ENCODE results near the gene ARID1B. TPM values are rescaled to one million over a fixed set of nuclear protein-coding genes. Genes with fewer than 3 reads are reported as not detected.

The ARID1B gene
- total and polyA plus RNA-seq, 2 of the 4 experiments (the other 2 are of a cell fraction): 14.5 to 20.1 TPM

GRCh38 chr6:157021344-157021992 is 244.3 kb downstream of the ARID1B start (continued):
- TF ChIP-seq USF2 (IDR thresholded peaks at IDR 0.05; ENCODE audit: low read depth, low read length): 0 out of 2 replicates have a peak, but pooled peaks have one; percentile 4

GRCh38 chr6:157021993-157022740 is 245.0 kb downstream of the ARID1B start:
- Histone ChIP-seq H3K4ac (ENCODE audit: low read depth, low read length) (peak overlapping the region; percentile 91), H3K9ac (ENCODE audit: low read depth, low read length) (peak overlapping the region; percentile 95), H3K79me1 (ENCODE audit: low read depth in 1 of 2, low read length in 2 of 2) (peaks cover 27 to 63% of the 10 kb centered on the region in 2 experiments), H2AK9ac (replicated peaks; ENCODE audit: low read depth, low read length, poor library complexity) (peak overlapping the region; percentile 99), H3K4me3 (ENCODE audit: insufficient read depth, low read depth, low read length) (peak overlapping the region; percentile 64), H4K20me1 (ENCODE audit: insufficient read depth, low read length) (peaks cover 16% of the 10 kb centered on the region; the same call in 1 of the 2 replicates), H3K4me1 (ENCODE audit: control insufficient read depth, insufficient read depth, low read length) (peaks cover 12% of the 10 kb centered on the region), H3K4me2 (ENCODE audit: low read depth, low read length) (peak overlapping the region; percentile 96), H4K5ac (ENCODE audit: low read depth, low read length) (peak overlapping the region; percentile 85), H3K27me3 (ENCODE audit: control insufficient read depth, insufficient read depth, low read length) (no peaks in the 10 kb centered on the region), H3K18ac (ENCODE audit: low read depth, low read length) (peak overlapping the region; percentile 86), H3K23ac (ENCODE audit: low read depth, low read length) (peak overlapping the region; percentile 89; the same call in 1 of the 2 replicates), H3K9me1 (ENCODE audit: insufficient read depth, low read length) (peaks cover 11% of the 10 kb centered on the region), H3K36me3 (ENCODE audit: control insufficient read depth, insufficient read depth, low read length) (no peaks in the 10 kb centered on the region), H2AFZ (replicated peaks; ENCODE audit: low read length, poor library complexity) (peak overlapping the region; percentile 94), H3K9me3 (ENCODE audit: control insufficient read depth, insufficient read depth, low read length) (peaks cover 6% of the 10 kb centered on the region), H3K14ac (replicated peaks; ENCODE audit: low read depth, low read length) (peak overlapping the region; percentile 93), H2BK20ac (ENCODE audit: low read depth, low read length) (no peak overlapping the region), H2BK5ac (ENCODE audit: low read depth, low read length, poor library complexity, severe bottlenecking) (peak overlapping the region; percentile 91), H4K8ac (ENCODE audit: low read depth in 2 of 2, low read length in 2 of 2) (peak overlapping the region; percentile 61 to 94), H4K91ac (ENCODE audit: insufficient read depth, low read depth, low read length) (peak overlapping the region; percentile 88), H2BK120ac (ENCODE audit: low read depth, low read length) (peak overlapping the region; percentile 73), H2BK15ac (ENCODE audit: low read depth, low read length) (no peak overlapping the region), H3K27ac (ENCODE audit: insufficient read depth, low read length) (peak overlapping the region; percentile 98), H2AK5ac (ENCODE audit: low read depth, low read length) (peak overlapping the region; percentile 57), H3K56ac (ENCODE audit: extremely low read depth, insufficient read depth, low read length) (peak overlapping the region; percentile 80; the same call in 1 of the 2 replicates)
- POLR2A ChIA-PET (ENCODE audit: unreplicated experiment): interaction anchor here (0.6 kb wide), 1 partner anchor 242 kb away, joined by 4 read pairs; no protein-coding TSS in a partner anchor
- WGBS, 2 experiments (ENCODE audit: extremely low coverage in 2 of 2, insufficient read length in 1 of 2): 0% methylated on average over 4 of the region's 33 CpGs; no CpG with 5 or more reads in 1 of the 2 experiments
- intact Hi-C loops (cut with micrococcal nuclease) (loop anchor here (1.0 to 10.0 kb wide), 5 partner anchors 70 to 1697 kb away; no protein-coding TSS in a partner anchor), in situ Hi-C loops (cut with MboI; ENCODE audit: low sequenced_read_pairs) (no loop called here), dilution Hi-C loops (cut with HindIII; ENCODE audit: low sequenced_read_pairs, unreplicated experiment) (no loop called here)
- ATAC-seq (ENCODE audit: low read depth) (peak; percentile 86), DNase-seq (peak; percentile 90)
- CTCF ChIA-PET: interaction anchor here (1.1 kb wide), 1 partner anchor 23 kb away, joined by 4 read pairs; no protein-coding TSS in a partner anchor
- BruUV-seq (replicated peaks): no TSS peak
- no peak for TF ChIP-seq NFE2L2 (IDR thresholded peaks at IDR 0.05; ENCODE audit: low read depth, low read length)
- TF ChIP-seq CTCF (conservative IDR thresholded peaks at IDR 0.05; ENCODE audit: low read depth, low read length): no peak
- no peak for TF ChIP-seq FOS (IDR thresholded peaks at IDR 0.05; ENCODE audit: low read depth, low read length)
- TF ChIP-seq CEBPB (IDR thresholded peaks at IDR 0.05; ENCODE audit: low read depth, low read length): peak; percentile 57
- TF ChIP-seq BHLHE40 (IDR thresholded peaks at IDR 0.05; ENCODE audit: low read depth, low read length): no peak
- peak; percentile 53; the same call in 1 of the 2 replicates for TF ChIP-seq MAZ (IDR thresholded peaks at IDR 0.05; ENCODE audit: borderline replicate concordance, low read depth, low read length)
- TF ChIP-seq RCOR1 (IDR thresholded peaks at IDR 0.05; ENCODE audit: insufficient replicate concordance, low read length): no peak

Data from IMR-90 (cell line).